ENCODE results near the gene RIC3. TPM values are rescaled to one million over a fixed set of nuclear protein-coding genes. Genes with fewer than 3 reads are reported as not detected.

RIC3 gene
- total RNA-seq, 1 experiment from 2014 or later, result 23.7 TPM

- Mint-ChIP-seq H3K4me1 (peaks cover 51% of the 10 kb centered on the region in 2 experiments), H3K27me3 (ENCODE audit: low read depth) (peaks cover 9% of the 10 kb centered on the region), H3K4me3 (no peak overlapping the region), H3K9me3 (peaks cover 0 to 2% of the 10 kb centered on the region in 2 experiments; a peak in 1 of 5 replicates), H3K36me3 (ENCODE audit: insufficient read depth in 1 of 3, low read depth in 3 of 3) (peaks cover 0 to 5% (median 0%) of the 10 kb centered on the region in 3 experiments; a peak in 4 of 7 replicates), H3K27ac (no peak overlapping the region; a peak in 2 of 7 replicates)
- no peak overlapping the region for H3K27ac ChIP-seq (ENCODE audit: insufficient read length, low read depth, low read length)
- H2AFZ ChIP-seq (ENCODE audit: low read length), result no peak overlapping the region
- DNase-seq, result peak; percentile 70
- no peaks in the 10 kb centered on the region for H4K20me1 ChIP-seq (ENCODE audit: control insufficient read depth, insufficient read depth, insufficient read length)
- H3T11ph ChIP-seq (ENCODE audit: low read length), result no peak overlapping the region
- no peak overlapping the region for H2BK12ac ChIP-seq (ENCODE audit: insufficient read length, low read depth, low read length)
- no peak overlapping the region for H3K18ac ChIP-seq (ENCODE audit: insufficient read length, low read depth, low read length)
- no peak overlapping the region for H2BK120ac ChIP-seq (ENCODE audit: low read depth, low read length, poor library complexity, severe bottlenecking)
- H2BK15ac ChIP-seq (ENCODE audit: low read depth, low read length), result no peak overlapping the region
- no peak overlapping the region for H3K14ac ChIP-seq (ENCODE audit: insufficient read depth, low read length)
- no peak overlapping the region for H2BK5ac ChIP-seq (ENCODE audit: insufficient read length, low read length)
- peak; percentile 64 for TF ChIP-seq CTCF (conservative IDR thresholded peaks at IDR 0.05)
- H3K4me2 ChIP-seq (ENCODE audit: insufficient read depth, insufficient read length, low read length), result no peak overlapping the region
- H3K9ac ChIP-seq (ENCODE audit: extremely low read depth, insufficient read length, low read length), result no peak overlapping the region
- H4K5ac ChIP-seq (ENCODE audit: insufficient read length, low read depth, low read length), result no peak overlapping the region
- H3K23me2 ChIP-seq (ENCODE audit: insufficient read length, low read depth, low read length, poor library complexity, severe bottlenecking), result no peaks in the 10 kb centered on the region
- no peaks in the 10 kb centered on the region for H3K79me1 ChIP-seq (ENCODE audit: insufficient read depth, low read depth, low read length, poor library complexity, severe bottlenecking)
- no peaks in the 10 kb centered on the region for H3K9me3 ChIP-seq (ENCODE audit: control insufficient read depth, low read depth, low read length)
- no peaks in the 10 kb centered on the region for H3K27me3 ChIP-seq (ENCODE audit: insufficient read depth, low read length)
- H2AK5ac ChIP-seq (ENCODE audit: insufficient read length, low read length), result no peak overlapping the region
- H3K23ac ChIP-seq (ENCODE audit: insufficient read length, low read depth, low read length), result no peak overlapping the region
- H3K4me1 ChIP-seq (ENCODE audit: insufficient read depth, low read length), result peaks cover 7% of the 10 kb centered on the region; the same call in 1 of the 2 replicates
- H4K8ac ChIP-seq (replicated peaks; ENCODE audit: insufficient read length, low read depth, low read length), result no peak overlapping the region
- no peak overlapping the region for H2BK20ac ChIP-seq (ENCODE audit: low read depth, low read length, poor library complexity, severe bottlenecking)
- WGBS (ENCODE audit: extremely low coverage, insufficient read length, low lambda C conversion rate), result no CpG with 5 or more reads among the region's 4 CpGs
- H3K4ac ChIP-seq (ENCODE audit: low read depth, low read length), result no peak overlapping the region
- H3K56ac ChIP-seq (ENCODE audit: insufficient read length, low read depth, low read length), result no peak overlapping the region
- no peaks in the 10 kb centered on the region for H3K79me2 ChIP-seq (ENCODE audit: insufficient read depth, low read length)
- no peak overlapping the region for H4K91ac ChIP-seq (ENCODE audit: insufficient read length, low read depth, low read length)
Measured at GRCh38 chr11:8087185-8087584, 81.6 kb downstream of the RIC3 start.

Measured in H9 (cell line).